ENCODE results near the gene ANKRD33.

ANKRD33 gene, protein sequence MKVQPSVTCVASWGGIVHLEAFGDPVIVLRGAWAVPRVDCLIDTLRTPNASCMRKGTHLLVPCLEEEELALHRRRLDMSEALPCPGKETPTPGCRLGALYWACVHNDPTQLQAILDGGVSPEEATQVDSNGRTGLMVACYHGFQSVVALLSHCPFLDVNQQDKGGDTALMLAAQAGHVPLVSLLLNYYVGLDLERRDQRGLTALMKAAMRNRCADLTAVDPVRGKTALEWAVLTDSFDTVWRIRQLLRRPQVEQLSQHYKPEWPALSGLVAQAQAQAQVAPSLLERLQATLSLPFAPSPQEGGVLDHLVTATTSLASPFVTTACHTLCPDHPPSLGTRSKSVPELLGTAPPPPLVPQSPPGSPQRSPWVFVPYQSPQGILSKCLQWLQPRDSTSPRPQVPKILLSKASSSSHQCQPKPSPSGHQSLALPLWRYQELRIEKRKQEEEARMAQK

DNA sequence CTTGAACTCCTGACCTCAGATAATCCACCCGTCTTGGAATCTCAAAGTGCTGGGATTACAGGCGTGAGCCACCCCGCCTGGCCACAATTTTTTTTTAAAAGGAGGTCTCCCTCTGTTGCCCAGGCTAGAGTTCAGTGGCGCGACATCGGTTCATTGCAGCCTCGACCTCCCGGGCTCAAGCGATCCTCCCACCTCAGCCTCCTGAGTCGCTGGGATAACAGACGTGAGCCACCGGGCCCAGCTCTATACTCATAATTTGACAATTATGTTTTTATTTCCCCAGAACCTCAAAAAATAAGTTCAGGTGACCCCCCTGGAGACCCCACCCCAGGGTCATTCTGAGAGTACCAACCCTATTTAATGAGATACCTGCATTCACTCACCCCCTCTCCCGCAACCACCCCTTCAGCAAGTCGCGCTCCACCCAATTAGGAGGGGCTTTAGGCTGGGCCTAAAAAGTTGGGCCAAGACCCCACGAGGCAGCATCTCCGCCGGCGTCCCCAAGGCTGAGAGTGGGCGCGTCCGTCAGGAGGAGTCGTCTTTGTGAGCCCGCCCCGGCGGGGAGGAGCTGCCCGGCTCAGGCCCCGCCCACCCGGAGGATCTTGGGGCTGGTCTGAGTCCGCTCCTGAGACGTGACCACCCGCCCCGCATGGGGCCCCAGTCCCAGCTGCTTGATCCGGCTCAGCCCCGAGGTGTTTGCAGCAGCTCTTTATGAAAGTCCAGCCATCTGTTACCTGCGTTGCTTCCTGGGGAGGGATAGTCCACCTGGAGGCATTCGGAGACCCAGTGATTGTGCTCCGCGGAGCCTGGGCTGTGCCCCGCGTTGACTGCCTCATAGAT, at the start of gene ANKRD33:
Gene ANKRD33 (plus strand): TSS at position 628 of the 840 bp plus-strand sequence. CDS start 84 bp downstream, at position 712.
- DNase-seq: no peak

DNA sequence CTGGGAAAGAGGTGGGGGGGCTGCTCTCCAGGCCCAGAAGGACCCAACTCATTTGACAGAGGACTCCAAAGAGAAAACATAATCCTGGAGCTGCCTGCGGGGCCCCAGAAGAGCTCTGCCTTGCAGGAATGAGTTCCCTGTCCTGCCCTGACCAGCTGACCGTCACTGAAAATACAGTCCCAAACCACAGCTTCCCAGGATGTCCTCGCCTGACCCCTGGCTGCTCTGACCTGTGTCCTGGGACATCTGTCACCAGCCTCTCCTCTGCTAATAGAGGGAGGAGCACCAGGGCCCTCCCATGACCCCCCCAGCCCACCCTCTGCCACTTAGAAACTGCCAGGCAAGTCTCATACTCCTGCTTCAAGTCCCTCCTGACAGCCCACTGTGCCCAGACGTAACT, 49.1 kb upstream of the ANKRD33 start:
- DNase-seq: no peak

DNA sequence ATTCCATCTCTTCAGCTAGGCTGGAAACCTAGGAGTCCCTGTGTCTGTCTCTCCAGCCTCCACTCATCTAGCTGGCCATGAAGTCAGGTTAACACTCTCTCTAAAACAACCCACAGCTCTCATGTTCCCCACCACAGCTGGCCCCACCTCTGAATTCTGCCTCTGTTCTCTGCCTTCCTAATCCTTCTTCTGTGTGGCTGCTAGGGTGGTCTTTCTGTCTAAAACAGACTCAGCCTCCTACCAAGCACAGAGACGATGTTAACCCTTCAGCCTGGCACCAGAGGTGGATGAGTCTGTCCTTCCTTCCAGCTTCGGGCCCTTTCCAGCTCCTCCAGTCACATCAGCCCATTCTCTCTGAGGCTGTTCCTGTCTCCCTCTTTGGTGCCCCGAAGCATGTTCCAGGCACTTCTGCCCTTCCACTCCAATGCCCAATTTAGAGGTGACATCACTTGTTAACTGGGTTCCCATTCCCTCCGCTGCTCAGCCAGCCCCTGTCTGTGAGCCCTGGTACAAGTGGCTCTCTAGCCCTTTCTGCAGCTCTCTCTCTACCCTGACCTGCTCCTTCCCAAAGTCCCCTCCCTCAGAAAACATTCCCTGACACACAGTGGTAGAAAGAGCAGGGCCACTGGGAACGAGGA, 48.5 kb upstream of the ANKRD33 start:
- no peak for DNase-seq

DNA sequence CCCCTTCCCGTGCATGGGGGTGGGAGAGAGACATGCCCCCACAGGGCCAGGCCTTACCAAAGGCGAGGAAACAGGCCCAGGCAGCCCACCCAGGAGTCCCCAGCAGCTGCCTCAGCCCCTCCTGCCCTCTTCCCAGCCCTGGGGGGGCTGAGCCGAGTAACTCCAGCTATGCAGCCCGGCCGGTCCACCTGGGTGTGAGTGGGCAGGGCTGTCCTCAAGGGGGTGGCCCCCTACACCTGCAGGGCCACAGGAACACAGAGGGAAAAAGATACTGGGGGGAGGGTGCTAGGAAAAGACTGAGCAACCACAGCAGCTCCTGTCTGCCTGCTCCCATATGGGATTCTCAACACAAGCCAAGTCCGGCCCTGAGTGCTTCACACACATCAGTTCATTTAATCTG, 46.9 kb upstream of the ANKRD33 start:
- DNase-seq: no peak

DNA sequence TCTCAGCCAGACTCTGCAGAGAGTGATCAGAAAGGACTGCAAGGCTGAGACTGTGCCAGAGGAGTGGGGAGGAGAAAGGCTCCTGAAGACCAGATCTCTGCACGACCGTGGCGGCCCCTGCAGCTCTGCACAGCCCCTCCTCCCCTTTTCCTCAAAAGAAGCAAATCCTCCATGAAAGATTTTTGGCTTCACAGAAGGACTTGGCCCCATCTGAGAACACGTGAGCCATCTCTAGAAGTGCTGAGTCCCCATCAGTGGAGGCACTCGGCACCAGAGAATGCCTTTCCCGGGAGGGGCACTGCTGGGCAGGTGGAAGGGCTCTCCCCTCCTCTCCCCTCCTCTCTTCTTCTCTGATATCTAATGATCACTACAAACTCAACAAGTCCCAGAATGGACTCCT, 46.2 kb upstream of the ANKRD33 start:
- DNase-seq: no peak

DNA sequence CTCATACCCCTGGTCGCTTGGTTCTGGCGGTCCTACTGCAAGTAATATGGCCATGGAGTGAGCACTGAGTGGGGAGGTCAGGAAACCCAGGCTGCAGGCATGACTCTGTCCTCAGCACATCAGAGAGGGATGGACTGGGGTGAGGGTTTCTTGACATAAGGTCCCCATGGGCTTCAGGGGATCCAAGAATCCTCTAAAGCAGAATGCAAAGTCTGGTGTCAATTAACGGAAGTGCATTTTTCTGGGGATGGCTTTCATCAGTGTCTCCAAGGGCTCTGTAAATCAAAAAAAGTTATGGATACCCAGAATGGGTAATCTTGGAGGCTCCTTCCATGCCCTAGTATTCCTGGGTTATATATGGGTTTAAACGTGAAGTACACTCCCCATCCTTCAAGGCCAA, 43.0 kb upstream of the ANKRD33 start:
- no peak for DNase-seq

DNA sequence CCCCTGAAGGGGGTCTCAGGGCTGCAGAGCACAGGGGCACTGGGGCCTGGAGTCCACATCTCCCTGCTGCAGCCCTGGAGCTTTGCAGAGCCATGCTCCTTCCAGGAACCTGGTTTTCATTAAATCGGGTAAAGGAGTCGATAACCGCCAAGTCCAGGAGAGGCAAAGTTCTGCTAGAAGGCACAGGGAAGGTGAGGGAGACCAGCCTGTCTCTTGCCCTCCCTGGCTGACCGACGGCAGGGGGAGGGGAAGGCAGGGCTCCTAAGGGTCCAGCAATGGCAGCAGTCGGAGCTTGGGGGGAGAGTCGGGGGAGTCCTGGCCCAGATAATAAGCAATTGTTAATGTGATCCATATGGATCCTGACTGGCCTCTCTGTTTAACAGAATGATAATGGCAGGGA, 42.4 kb upstream of the ANKRD33 start:
- no peak for DNase-seq

DNA sequence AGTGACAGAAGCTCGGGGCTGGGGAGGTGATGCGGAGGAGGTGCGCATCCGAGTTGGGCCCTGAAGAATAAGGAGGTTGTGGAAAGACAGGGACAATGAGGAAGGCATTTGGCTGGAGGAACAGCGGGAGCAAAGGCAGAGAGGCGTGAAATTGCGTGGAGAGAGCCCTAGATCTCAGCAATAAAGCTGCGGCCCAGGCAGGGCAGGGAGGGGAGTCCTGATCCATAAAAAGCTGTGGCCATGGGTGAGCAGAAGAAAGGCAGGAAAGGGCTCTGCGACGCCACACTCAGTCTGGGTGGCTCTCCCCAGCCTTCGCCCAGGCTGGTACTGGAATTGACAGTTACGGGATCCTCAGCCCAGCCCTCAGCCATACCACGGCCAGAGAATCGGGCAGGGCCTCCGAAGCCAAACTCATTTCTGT, 41.6 kb upstream of the ANKRD33 start:
- DNase-seq: no peak

DNA sequence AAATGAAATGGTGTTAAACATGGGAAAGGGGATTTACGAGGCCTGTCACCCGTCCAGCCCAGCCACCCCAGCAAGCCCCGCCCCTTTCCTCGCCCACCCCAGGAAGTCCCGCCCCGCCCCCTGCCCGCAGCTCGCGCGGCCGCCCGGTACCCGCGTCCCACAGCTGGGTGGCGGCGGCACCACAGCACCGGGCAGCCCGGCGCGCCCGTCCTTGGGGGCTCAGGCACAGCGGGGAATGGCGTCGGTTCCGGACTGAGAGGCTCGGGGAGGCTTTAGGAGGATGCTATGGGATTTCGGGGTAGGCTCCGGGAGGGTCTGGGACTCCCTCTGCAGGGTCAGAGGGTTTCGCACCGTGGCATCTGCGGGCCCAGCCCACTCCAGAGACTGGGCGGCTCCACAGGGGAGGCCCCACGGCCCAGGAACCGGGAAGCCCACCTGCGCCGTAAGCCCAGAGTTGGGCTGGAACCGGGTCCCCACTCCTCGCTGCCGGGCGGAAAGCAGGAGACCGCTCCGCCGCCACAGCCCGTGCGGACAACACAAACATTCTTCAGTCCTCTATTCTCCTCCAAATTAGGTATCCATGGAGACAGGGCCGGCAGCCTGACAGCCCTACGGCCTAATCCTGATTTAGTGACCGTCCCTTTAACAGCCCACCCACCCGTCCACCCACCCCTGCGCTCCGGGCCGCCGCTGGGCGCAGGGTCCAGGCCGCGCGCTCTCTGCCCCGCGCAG, 40.8 kb upstream of the ANKRD33 start:
- DNase-seq: no peak

DNA sequence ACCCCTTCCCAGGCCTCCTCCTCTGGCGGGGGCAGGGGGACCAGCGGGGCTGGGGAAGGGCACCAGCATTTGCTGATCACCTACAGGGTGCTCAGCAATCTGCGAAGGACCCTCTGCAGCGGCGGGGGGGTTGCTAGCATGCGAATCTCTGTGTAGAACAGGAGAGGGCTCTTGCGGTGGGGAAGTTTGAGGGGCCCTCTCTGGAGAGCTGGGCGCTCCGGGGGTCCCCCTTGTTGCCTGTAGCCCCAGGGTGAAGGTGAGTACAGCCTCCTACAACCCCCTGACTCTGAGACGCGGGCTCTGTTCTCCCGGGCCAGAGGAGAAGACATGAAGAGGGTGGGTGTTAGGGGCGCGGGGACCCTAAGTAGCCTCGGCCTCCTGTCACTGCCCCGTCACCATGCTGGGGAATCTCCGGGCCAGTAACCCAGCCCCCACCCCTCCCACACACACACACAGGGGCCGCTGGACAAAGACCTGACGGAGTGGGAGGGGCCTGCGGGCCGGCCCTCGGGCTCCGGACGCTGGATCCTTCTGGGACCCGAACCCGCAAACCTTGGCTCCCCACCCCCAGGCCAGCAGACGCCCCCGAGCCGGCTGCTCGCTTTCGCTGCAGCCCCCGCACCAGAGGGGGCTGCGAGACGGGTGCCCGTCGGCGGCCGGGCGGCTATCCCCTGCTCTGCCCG, 40.1 kb upstream of the ANKRD33 start:
- no peak for DNase-seq

DNA sequence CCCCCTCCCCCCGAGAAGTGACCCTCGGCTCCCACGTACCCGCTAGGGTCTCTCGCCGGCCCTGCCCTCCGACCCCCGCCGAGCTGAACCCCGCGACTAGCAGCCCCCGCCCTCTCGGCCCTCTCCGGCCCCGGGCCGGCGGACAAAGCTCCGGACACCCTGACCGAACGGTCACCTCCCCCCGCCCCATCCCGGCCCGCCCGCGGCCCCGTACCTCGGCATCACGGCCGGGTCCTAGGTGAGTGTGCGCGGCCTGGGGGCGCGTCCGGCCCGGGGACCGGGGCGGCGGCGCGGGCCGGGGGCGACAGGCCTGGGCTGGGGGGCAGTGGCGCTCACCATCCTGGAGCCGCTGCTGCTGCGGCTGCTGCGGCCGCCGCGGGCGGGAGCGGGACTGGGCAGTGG, 39.6 kb upstream of the ANKRD33 start, which contains the start of gene FIGNL2:
Gene FIGNL2 (minus strand): TSS at position 393 of the 402 bp plus-strand sequence. CDS start 26,305 bp downstream, outside the sequence.
- DNase-seq: no peak

DNA sequence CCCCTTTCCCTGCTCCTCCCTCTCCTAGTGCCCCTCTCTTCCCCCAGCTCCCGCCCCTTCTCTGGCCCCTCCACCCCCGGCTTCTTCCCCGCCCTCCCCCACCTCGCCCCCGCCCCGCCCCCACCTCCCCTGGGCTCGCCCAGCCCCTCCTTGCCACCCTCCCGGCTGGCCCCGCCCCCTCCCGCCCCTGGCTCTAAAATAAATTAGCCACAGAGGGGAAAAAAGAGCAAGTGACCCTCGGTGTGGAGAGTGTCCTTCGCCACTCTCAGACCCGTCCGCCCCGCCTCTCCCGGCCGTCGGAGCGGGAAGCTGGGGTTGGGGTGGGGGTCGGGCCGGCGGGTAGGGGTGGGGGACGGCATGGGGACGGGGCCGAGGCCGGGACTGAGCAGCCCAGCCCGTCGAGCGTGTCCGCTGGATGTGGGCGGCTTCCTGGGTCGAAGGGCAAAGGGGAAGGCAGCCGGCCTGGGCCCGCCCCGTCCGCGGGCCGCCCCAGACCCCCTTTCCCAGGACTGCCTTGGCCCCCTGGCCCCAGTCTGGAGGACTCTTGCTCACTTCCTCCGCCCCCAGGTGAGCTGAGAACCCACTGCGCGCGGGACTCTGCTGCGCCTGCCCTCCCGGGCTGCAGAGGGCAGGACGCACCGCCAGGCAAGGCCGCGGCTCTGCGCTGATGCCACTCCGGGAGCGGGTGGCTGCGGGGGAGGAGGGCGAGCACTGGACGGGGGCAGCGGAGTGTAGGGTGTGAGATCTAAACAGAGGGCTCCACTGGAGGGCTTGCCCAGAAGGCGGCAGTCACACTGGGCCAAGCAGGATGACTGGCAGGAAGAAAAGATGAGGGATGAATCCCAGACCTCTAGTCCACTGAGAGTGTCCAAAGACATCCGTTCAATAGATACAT, 38.8 kb upstream of the ANKRD33 start:
- DNase-seq: no peak

DNA sequence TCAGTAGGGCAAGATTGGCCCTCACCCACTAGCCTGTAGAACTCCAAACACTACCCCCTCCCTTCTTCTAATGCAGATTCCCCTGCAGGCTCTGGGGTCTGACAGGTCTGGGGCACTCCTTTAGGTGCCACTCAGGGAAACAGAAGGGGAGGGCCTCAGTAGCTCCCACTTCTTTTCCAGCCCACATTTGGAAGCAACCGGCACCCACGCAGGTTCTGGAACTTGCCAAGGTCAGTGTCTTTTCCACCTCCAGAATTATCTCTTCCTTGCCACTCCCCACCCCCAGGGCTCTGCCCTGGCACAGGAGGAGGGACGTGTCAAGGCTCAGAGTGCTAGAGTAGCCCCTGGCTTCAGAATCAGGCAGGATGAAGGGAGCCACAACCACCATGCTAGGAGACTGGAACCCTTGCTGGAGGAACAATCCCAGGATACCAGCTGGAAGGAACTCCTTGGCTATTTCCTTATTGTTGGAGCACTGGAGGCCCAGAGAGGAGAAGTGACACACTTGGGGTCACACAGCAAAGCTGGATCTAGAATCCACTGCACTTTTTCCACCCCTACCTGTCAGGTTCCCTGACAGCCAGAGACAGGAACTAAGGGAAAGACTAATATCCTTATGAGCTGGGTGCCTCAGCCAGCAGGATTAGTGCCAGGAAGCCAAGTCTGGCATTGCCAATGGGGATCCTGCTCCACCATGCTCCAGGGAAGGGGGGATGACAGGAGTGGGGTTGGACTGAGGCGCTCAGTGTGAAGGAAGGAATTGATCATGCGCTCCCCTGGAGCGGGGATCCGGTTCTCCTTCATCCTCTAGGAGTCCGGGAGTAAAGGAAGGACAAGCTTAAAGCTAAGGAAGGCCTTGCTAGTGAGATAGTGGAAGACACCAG, 37.6 kb upstream of the ANKRD33 start:
- no peak for DNase-seq

DNA sequence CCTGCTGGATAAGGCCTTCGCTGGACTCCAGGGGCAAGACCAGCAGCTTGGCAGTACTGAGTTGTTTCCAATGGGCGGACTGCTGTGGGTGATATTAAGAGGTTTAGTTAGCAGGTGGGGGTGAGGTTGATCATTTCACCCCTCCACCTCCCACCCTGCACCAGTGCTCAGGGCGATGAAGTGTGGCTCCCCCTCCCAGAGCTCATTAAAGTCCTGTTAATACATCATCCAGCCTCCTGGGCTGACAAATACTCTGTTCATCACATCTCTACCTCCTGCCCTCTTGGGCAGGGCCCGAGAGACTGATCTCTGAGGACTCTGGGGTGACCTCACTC, 37.0 kb upstream of the ANKRD33 start:
- no peak for DNase-seq

DNA sequence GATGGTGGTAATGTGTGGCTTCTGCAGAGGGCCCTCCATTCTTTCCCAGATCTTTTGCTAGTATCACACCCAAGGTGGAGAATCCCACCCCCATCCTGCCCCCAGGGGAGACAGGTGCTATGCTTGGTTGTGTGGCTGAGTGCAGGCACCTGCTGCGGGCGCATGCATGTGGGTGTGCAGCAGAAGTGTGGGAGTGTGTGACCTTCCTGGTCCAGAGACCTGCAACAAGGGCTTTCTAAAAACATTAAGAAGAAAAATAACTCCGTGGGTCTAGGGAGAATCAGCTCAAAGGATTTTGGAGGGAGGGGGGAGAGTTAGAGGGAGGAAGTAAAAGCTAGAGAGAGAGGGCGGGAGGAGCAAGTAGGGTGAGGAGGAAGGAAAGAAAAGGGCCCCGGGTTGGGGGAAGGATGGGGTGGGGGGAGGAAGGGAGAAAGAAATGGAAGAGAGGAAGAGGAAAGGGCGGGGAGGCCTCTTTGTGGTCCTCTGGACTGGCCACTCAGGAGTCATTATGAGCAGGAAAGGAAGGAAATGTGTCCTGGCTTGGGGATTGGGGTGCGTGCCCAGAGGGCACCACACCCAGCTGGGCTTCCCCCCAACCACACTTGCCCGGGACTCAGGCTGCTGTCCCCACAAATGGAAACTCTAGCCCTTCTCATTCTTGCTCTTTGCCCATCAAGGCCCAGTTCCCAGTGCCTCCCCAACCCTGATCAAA, 36.3 kb upstream of the ANKRD33 start:
- no peak for DNase-seq

DNA sequence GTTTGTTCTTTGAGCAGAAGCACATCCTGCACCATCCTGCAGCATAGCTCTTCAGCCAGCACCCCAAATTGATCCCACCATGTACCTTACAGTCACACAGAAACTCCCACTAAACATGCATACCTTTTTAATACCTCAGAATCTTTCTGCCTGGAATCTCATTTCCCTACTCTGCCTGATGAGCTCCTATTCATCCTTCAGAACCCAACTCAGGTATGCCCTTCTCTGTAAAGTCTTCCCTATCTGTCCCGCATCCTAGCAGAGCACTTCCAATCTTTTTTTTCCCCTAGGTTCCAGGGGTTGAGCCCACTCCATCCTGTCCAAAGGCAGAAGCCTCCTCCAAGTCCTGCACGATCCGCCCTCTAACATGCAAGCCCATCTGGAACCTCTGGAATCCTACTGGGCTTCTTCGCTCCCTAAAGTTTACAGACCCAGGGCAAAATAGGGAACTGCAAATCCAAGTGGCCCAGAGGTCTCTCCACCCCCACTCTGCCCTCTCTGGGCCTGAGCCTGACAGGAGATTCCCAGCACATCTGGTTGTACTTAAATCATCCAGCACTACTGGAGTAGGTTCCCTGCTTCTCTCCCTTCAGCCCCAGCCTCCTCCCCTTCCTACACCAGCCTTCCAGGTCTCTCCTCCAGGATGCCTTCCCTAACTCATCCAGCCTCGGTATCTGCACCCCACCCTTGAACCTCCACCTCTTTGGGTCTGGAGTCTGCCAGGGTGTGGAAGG, 35.3 kb upstream of the ANKRD33 start:
- DNase-seq: peak; percentile 37

DNA sequence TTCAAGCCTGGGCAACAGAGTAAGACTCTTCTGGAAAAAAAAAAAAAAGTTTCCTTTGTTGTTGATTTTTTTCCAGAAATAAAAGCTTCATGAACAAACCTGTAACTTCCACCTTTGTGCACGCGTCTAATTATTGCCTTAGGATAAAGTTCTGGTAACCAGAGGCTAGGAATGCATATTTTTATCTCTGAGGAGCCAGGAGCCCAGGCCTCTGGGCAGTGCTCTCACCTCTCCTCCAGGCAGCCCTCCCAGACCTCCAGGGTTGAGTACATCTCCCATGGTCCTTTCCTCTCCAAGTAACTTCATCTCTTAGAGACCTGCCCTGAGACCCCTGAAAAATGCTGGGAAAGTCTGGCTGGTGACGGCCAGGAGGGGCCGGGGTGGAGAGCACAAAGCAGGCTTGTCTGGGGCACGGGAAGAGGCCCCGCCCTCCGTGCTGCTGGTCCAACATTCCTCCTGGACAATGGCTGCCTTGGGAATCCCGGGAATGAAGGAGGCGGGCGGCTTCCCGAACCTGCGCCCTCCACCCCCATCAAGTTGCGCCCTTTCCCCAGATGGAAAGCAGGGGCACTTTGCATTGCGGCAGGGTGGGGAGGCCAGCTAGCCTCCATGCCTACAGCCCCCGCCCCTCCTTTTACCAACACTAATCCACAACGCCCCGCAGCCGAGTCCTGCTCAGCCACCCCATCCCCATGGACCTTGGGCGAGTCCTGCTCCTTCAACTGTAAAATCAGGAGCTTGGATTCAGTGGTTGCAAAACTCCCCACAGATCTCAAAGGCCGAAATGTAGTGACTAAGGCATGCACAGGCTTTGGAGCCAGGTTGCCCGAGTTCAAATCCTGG, 32.1 kb upstream of the ANKRD33 start:
- peak; percentile 71 for DNase-seq

DNA sequence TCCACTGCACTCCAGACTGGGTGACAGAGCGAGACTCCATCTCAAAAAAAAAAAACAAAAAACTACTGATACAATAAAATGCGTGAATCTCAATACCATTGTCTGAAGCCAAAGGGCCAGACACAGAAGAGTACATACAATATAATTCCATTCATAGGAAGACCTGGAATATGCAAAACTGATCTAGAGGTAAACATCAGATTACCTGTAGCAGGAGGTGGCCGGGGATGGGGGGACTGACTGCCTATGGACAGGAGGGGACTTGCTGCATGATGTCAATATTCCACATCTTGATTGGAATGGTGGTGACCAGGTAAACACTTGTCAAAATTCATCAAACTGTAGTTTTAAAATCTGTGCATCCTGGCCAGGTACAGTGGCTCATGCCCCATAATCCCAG, 26.9 kb upstream of the ANKRD33 start:
- no peak for DNase-seq

All from fibroblast of upper back skin (primary cell).